HG03097 (cell line): ENCODE data around the gene SLC13A5.
"Not testable (repeated sequence)": the region's sequence is repeated elsewhere in the genome, so short reads cannot be mapped to it uniquely, and the experiment has no call there.

Experiments
- ATAC-seq: cut with Tn5 transposase; IDR thresholded peaks from one replicate; pipeline ENCODE4 v1.9.1; 2021; ENCODE audit not compliant: unreplicated experiment, low FRiP score

Gene SLC13A5

DNA sequence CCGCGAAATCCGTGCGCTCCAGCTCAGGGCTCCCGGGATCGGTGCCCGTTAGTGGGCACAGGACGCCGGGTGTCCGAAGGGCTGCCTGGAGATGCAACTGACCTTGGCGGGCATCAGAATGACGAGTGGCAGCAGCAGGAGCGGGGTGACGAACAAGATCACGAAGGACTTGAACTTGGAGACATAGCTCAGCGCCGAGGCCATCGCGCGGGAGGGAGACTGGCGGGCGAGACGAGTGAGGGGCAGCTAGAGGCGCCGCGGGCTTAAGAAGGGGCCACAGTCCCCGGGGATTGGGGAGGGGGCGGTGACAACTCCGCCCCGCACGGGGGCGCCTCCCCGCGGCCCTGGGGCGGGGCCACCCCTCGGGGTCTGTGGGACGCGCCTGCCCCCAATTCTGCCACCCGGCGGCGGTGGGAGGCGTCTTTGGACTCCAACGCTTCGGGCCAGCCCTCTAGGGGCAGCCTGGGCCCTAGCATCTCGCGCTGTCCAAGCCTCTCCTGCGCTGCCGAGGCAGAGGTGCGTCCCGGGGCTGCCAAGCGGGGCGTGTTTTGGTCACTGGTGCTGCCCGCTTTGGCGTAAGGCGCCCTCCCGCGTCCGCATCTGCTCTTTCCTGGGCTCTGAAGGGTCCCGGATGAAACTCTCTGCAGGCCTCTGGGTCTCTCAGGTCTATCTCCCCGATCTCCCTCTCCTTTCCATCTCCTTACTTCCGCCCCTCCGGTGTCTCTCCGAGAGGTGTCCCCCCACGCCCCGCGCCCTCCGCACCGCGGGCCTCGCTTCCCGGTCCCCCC, at the start of gene SLC13A5:
SLC13A5 (minus strand) TSS at position 240 of the 788 bp plus-strand sequence; CDS start at position 204, 36 bp downstream.
- ATAC-seq, result no peak

DNA sequence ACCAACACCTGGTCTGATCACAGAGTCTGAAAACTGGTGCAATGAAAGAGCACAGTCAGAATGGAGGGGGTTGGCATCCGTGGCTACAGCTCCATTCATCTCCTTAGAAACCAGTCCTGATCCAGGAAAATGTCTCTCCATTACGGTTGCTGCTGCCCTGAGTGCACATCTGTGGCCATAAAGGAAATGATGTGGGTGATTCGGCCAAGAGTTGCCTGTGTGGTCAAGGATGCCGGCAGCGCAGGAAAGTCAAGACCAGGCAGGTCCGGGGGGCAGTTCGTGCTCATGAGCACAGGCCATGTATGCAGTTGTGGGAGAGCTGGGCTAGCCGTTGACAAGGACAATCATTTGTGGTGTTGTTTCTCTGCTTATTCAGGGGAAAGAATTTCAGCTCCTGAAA, 48.6 kb upstream of the SLC13A5 start:
- ATAC-seq, result no peak

DNA sequence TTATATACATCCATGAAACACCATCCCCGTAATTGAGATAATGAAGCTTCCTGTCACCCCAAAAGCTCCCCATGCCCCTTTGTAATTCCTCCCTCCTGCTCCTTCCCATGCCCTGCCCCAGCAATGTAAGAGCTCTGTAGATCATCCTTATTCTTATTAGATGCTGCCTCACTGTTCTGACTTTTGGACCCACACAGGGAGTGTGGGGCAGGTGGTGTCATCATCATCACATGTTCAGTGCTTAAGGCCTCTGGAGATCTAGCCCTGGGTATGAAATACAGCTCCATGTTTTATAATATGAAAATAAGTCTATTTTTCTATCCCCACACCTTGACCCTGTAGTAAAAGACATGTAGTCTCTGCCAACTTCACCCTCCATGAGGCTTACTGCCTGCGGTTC, 44.6 kb upstream of the SLC13A5 start:
- ATAC-seq, result no peak

DNA sequence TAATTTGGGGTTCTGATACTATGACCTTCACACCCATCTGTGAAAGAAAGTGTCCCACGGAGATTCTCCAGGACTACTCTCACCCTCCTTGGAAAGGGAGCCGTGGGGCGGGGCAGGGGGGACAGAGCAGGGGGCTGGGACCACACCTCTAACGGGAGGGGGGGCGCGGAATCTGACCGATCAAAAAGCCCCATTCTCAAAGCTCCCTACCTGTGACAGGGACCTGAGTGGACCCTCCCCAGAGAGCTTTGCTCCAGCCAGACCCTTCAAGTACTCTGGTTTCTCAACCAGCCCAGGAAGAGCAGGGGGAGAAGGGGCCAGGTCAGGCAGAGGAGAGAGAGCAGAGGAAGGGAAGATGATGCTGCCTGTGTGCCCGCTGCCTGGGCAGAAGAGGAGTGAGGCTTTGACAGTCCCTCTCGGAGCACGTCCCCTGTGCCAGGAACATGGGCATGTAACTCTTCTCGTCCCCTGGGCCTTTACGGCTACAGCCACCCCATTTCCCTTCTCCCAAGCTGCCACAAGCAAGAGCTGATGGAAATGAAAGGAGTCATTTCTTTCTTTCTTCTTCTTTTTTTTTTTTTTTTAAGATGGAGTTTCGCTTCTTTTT, 43.4 kb upstream of the SLC13A5 start:
- no peak for ATAC-seq

DNA sequence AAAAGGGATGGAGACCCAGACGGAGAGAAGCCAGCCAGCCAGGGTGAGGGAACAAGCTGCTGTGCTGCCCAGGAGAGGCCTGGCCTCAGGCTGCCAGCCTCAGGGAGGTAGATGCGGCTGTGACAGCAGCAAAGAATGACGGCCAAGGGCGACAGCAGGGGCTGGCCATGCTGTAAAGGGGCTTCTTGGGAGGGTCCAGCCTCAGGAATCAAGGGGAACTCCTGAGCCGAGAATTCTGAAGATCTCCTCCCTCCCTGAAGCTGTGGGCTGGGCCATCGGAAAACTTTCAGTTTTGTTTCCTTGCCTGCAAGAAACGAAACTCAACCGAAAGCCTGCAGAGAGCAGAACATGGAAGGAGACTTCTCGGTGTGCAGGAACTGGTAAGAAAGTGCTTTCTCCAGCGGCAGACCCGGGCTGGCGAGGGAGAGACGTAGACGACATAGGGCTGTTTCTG, 42.6 kb upstream of the SLC13A5 start, which contains the start of gene XAF1:
XAF1 (plus strand) TSS at position 316 of the 454 bp plus-strand sequence; CDS start at position 349, 33 bp downstream.
- ATAC-seq, result no peak

DNA sequence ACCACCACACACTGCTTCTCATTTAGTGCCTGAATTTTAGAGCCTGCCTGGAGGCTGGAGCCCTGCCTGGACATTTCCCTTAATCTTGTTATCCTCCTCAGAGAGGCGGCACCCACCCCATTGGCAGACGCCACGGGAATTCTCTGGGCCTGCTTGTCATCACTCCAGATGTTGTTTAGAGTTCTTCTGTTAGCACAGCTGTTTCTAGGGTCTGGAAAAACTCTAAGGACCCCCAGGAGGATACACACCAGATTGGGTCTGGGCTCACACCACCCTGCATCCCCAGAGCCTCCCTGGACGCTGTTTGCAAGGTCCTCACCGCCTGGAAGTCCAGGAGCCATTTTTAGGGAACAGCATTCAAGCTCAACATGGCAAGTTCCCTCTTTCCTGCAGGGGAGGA, 42.1 kb upstream of the SLC13A5 start:
- no peak for ATAC-seq

DNA sequence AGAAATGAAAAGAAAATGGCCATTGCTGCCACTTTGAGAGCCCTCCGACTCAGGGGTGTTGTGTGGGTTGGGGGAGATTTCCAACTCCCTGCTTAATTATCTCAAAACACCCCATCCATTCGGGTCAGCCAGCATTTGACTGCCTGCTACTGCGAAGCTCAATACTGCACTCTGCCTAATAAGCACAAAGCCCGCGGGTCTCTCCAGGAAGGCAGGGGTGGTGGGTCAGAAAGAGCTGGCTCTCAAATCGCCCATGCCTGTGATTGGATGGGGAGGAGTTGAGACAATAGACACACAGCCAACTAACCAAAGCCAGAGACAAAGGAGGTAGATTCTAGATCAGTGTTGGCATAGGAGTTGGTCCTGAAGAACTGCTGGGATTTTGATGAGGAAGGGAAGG, 40.4 kb upstream of the SLC13A5 start:
- ATAC-seq, result no peak

DNA sequence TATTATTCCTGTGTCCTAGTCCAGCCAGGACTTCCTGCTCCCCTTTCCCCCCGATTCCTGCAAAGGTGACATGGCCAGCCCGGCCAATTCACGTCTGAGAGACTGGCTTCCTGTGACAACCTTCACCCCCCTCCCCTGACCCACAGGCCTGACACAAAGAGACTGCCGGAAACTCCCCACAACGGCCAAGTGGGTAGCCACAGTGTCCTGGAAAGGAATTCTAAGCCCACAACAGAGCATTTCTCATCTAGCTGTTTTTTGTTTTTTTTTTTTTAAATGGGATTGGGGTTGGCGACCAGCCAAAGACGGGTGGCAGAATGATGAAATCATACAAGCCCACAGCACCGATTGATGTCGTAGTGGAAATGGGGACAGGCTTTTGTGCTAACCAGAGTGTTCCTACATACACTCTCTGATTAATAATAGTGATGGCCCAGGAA, 39.9 kb upstream of the SLC13A5 start:
- ATAC-seq, result no peak

DNA sequence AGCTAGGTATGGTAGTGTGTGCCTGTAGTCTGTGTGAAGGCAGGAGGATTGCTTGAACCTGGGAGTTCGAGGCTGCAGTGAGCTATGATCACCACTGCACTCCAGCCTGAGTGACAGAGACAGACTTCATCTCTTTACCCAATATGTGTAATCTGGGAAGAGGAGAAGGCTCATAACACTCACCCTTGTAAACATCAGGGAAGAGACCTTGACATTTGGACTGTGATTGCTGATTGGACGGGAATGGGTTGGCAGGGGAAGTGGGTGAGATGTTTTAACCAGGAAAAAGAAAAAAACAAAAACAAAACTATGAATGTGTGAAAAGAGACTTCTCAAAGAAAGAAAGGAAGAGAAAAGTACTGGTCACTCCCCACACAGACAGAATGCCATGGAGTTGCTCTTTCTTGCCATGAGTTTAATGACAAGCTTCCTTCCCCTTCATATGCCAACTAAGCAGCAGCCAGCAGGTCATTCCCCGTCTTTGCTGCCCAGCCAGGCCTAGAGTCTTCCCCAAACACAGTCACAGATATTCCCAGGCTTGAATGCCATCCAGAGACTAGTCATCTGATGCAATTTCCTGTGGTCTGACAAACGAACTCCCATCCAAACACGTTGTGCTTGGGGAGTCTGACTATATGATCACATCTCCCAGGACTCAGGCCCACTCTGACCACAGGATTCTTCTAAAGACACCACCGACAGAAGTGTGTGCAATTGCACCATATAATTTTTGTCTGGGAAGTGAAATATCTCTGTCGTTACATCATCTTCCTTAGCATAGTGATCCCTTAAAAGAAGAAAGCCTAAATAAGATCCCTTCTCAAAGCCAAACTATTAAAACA, 39.1 kb upstream of the SLC13A5 start:
- ATAC-seq, result no peak

DNA sequence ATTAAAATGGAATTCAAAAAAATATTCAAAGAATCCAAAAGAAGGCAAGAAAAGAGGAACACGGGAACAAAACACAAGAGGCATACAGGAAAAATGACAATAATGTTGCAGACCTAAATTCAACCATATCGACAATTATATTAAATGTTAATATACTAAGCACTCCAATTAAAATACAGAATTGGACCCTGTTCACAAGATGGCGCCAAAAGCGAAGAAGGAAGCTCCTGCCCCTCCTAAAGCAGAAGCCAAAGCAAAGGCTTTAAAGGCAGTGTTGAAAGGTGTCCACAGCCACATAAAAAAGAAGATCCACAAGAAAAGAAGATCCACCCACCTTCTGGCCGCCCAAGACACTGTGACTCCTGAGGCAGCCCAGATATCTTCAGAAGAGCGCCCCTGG, 36.4 kb upstream of the SLC13A5 start:
- no peak for ATAC-seq

DNA sequence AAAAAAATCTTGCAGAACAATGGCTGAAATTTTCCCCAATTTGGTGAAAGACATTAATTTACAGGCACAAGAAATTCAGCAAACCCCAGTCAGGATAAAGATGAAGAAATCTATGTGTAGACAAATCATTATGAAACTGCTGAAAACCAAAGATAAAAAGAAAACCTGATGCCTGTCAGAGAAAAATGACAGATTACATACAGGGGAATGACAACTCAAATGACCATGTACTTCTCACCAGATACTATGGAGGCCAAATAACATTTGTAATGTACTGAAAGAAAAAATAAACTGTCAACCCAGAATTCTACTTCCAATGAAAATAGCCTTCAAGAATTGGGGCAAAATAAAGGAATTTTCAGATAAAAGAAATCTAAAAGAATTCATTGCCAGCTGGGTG, 35.4 kb upstream of the SLC13A5 start:
- no peak for ATAC-seq

DNA sequence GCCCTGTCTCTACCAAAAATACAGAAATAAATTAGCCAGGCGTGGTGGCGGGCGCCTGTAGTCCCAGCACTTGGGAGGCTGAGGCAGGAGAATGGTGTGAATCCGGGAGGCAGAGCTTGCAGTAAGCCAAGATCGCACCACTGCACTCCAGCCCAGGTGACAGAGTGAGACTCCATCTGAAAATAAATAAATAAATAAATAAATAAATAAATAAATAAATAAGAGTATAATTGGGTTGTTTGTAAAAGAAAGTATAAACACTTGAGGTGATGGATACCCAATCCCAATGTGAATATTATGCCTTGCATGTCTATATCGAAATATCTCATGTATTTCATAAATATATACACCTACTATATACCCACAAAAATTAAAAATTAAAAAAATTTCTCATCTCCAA, 33.5 kb upstream of the SLC13A5 start:
- not testable (repeated sequence) for ATAC-seq

DNA sequence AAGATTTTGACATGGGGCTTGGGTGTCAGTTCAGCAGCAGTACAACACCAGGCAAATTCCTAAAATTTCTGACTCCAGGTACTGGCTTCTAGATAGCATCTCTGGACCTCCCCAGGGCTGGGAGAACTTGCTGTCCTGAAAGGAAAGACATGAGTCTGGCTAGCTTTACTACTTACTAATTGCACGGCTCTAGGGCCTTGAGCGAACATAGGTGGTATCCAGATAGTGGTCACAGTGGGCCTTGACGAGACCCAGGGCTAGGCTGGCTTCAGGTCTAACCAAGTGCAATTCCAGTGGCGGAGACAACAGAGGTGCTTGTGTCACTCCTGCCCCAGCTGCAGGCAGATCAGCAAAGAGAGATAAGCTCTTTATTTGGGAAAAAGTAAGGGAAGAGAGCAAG, 16.4 kb upstream of the SLC13A5 start:
- no peak for ATAC-seq

DNA sequence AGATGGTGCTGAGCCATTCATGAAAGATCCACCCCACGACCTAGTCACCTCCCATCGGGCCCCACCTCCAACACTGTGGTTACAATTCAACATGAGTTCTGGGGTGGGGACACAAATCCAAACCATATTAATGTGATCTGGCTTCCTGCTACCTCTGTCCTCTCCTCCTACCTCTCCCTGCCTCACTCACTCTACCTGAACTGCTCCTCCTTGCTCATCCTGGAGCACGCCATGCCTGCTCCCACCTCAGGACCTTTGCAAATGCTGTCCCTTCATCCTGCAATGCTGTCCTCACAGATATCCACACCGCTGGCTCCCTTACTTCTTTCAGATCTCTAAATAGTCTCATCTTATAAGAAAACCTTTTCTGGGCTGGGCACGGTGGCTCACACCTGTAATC, 10.8 kb upstream of the SLC13A5 start:
- no peak for ATAC-seq

DNA sequence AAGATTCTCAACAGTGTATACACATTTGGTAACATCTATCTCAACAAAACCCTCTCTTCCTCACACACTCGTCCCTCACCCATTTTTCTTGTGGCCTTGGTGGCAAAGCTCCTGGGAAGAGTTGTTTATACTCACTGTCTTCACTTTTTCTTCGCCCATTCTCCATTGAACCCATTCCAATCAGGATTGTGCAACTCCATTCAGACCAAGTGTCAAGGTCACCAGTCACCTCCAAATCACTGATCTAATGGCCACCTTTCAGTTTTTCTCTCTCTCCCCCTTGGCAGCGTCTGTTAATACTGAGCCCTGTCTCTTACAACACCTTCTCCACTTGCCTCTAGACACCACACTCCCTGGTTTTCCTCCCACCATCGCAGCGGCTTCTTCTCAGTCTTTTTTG, 8.6 kb upstream of the SLC13A5 start:
- no peak for ATAC-seq

DNA sequence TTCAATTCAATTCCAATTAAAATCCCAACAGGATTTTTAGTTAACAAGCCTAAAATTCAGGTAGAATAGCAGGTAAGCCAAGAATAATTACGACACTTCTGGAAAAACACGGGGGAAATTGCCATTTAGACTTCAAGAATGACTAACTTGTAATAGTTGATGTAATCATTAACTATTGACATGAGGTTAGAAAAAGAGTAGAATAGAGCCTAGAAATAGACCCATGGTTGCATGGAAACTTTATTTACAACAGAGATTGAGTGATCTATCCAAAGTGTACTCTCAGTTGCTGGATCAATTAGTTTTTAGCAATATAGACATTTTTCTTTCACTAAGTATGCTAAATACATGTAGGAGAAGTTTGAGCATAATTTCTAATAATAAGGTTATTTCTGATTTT, 3.6 kb upstream of the SLC13A5 start:
- ATAC-seq, result no peak

DNA sequence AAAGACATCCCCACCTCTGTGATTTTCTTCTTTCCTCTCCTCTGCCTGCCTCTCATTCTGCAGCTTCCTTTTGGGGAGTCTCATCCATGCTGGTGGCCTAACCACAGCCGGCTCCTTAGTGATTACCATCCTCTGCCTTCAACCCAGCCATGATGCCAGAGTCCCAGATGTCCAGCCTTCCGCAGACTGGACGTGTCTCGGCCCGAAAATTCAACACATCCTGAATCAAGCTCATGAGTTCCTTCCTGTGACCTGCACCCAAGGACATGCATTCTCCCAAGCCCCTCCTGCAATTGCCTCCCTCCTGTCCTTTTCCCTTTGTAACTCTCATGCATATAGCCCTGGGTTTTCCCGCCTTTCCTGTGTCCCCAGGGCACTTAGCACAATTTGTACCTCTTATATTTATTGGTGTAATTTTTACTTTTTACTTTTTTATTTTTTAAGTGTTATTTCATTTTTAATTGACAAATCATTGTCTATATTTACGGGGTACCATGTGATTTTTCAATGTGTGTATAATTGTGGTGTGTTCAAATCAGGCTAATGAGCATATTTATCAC, 1.2 kb upstream of the SLC13A5 start:
- ATAC-seq, result no peak

DNA sequence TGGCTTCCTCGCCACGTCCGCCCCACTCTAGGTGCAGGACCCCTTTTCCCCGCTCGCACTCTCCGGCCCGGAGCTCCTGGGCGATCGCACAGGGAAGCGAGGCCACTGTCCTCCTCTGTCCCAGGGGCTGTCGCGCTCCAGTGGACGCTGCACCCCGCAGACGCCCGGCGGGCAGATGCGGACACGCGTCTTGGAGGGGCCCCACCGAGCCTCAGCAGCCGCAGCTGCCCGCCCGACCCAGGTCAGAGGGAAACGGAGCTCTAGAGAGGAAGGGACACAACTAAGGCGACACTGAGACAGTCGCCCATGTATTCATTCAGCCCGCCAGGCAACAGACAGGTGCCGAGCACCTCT, 726 bp upstream of the SLC13A5 start:
- no peak for ATAC-seq

DNA sequence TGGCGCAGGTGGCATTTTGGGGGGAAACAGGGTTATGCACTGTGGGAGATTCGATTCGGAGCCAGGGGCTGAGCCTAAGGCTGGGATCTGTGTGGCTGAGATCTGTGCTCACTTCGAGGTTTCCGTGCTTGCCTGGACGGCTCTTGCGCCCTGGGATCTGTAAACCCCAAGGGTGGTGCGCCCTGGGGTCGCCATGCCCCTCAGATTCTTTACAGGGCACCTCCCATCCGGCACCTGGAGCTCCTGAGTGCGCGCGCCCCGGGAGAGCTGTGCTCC, 377 bp downstream of the SLC13A5 start:
- ATAC-seq, result no peak

DNA sequence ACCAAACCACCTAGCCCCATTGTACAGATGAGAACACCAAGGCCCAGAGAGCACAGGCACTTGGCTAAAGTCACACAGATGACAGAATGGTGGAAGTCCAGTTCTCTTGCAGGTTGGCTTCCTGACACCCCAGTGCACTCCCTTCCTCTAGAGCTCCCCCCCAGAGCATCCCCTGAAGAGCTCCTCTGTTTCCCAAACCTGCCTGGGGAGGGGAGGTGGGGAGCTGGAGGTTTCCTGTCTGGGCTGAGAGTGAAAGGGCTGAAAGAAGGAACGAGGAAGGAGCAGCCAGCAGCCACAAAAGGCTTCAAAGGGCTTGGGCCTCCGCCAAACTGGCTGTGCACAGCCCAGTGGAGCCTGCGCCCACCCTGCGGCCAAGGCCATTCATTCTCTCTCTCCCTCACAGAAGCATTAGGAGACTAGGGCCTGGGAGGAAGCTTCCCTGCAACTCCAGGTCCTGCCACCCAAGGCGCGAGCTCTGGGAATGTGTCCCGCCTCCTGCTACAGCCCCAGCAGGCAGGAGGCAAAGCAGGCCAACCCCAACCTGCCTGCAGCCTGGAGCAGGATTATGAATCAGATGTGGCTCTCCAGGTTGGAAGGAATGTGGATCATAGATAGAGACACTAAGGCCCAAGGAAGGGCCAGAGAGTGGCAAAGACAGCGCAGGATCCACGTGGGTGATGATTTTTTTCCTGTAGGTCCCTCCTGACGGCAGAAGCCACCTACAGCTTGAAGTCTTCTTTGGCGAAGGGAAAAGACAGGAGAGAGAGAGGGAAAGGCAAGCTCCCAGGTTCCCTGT, 913 bp downstream of the SLC13A5 start:
- ATAC-seq, result no peak
